NCI-H128 (cell line): ENCODE results near the gene MEG3.
"Not testable (repeated sequence)": the region's sequence is repeated elsewhere in the genome, so short reads cannot be mapped to it uniquely, and the experiment has no call there.

Source experiments
- DNase-seq: peaks from one replicate; lab custom pipeline; 2025; ENCODE audit not compliant: unreplicated experiment; lab: John Stamatoyannopoulos, UW

The MEG3 gene

GRCh38 chr14:100788942-100789341 is 37.0 kb upstream of the MEG3 start:
- DNase-seq = no peak

GRCh38 chr14:100789460-100790417 is 36.2 kb upstream of the MEG3 start:
- DNase-seq = no peak

- no peak for DNase-seq
Observed at GRCh38 chr14:100790502-100791347, 35.2 kb upstream of the MEG3 start.

GRCh38 chr14:100791348-100791735 is 34.6 kb upstream of the MEG3 start:
- no peak for DNase-seq

- DNase-seq = no peak
Observed at GRCh38 chr14:100791995-100792394, 33.9 kb upstream of the MEG3 start.

- no peak for DNase-seq
Observed at GRCh38 chr14:100796946-100797345, 29.0 kb upstream of the MEG3 start.

GRCh38 chr14:100800041-100800440 is 25.9 kb upstream of the MEG3 start:
- no peak for DNase-seq

GRCh38 chr14:100801433-100801832 is 24.5 kb upstream of the MEG3 start:
- DNase-seq = not testable (repeated sequence)

- no peak for DNase-seq
Observed at GRCh38 chr14:100802179-100802578, 23.7 kb upstream of the MEG3 start.

- DNase-seq = no peak
Observed at GRCh38 chr14:100802766-100803165, 23.2 kb upstream of the MEG3 start.

GRCh38 chr14:100803226-100803625 is 22.7 kb upstream of the MEG3 start:
- no peak for DNase-seq

GRCh38 chr14:100803676-100804075 is 22.2 kb upstream of the MEG3 start:
- no peak for DNase-seq

- no peak for DNase-seq
Observed at GRCh38 chr14:100804138-100804537, 21.8 kb upstream of the MEG3 start.

- DNase-seq = no peak
Observed at GRCh38 chr14:100804558-100805309, 21.2 kb upstream of the MEG3 start.

- no peak for DNase-seq
Observed at GRCh38 chr14:100806386-100806785, 19.5 kb upstream of the MEG3 start.

- no peak for DNase-seq
Observed at GRCh38 chr14:100807496-100807895, 18.4 kb upstream of the MEG3 start.

- no peak for DNase-seq
Observed at GRCh38 chr14:100807979-100808734, 17.8 kb upstream of the MEG3 start.

- DNase-seq = no peak
Observed at GRCh38 chr14:100810435-100810834, 15.5 kb upstream of the MEG3 start.

GRCh38 chr14:100810861-100811461 is 15.0 kb upstream of the MEG3 start:
- no peak for DNase-seq

- DNase-seq = no peak
Observed at GRCh38 chr14:100813291-100813690, 12.6 kb upstream of the MEG3 start.
